ENCODE measurements around the gene SLK. TPM values are rescaled to one million over a fixed set of nuclear protein-coding genes. Genes with fewer than 3 reads are reported as not detected.
A peak's percentile ranks its signal among the peaks of the same experiment; 100 is the strongest.

The SLK gene
- total and polyA plus RNA-seq, 10 of the 15 experiments (the other 5 are each of a cell fraction or from before 2014, with no cell fraction given) = 2.5 to 24.2 (median 11.1) TPM

DNA sequence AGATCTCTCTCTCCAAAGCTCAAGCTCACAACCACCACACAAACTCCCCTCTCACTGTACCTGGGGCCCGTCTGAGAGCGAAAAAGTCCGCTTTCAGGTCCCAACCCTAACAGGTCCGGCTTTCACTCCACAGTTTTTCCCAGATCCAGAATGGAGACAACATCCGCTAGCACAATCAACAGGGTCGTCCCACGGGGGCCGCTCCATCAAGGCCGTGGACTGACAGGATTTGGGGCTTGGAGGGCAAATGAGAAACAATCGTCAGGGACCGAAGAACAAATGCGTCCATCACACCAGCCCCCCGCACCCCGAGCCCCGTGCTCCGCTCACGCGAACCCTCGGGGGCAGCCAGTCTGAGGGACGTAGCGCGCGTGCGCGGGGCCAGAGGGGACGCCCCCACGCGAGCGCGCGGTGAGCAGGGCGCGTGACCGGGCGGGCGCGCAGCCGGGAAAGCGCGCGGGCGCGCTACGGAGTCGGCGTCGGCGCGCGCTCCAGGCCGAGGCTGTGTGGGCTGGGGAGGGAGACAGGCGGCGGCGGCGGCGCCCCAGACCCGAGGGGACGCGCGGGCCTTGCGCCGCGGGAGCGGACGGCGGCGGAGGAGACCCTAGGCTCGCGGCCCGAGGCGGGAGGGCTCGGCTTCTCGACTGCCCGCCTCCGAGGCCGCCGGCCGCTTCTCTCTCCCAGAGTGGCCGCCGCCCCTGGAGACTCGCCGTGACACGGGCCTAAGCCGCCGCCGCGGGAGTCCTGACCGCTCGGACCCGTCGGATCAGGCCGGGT lies at the start of gene SLK (continued):
- TF ChIP-seq, protein P1, sequence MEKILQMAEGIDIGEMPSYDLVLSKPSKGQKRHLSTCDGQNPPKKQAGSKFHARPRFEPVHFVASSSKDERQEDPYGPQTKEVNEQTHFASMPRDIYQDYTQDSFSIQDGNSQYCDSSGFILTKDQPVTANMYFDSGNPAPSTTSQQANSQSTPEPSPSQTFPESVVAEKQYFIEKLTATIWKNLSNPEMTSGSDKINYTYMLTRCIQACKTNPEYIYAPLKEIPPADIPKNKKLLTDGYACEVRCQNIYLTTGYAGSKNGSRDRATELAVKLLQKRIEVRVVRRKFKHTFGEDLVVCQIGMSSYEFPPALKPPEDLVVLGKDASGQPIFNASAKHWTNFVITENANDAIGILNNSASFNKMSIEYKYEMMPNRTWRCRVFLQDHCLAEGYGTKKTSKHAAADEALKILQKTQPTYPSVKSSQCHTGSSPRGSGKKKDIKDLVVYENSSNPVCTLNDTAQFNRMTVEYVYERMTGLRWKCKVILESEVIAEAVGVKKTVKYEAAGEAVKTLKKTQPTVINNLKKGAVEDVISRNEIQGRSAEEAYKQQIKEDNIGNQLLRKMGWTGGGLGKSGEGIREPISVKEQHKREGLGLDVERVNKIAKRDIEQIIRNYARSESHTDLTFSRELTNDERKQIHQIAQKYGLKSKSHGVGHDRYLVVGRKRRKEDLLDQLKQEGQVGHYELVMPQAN (conservative IDR thresholded peaks at IDR 0.05) = 0 out of 2 replicates have a peak, but pooled peaks have one; percentile 61
- 0 out of 2 replicates have a peak, but pooled peaks have one; percentile 37 for TF ChIP-seq TCF3 (IDR thresholded peaks at IDR 0.05; ENCODE audit: borderline replicate concordance, insufficient read depth, low read depth, low read length)
- no peak for TF ChIP-seq TARDBP (IDR thresholded peaks at IDR 0.05; ENCODE audit: borderline replicate concordance)
- TF ChIP-seq ESRRA (IDR thresholded peaks at IDR 0.05; ENCODE audit: low read length) = 0 out of 2 replicates have a peak, but pooled peaks have one; percentile 8

DNA sequence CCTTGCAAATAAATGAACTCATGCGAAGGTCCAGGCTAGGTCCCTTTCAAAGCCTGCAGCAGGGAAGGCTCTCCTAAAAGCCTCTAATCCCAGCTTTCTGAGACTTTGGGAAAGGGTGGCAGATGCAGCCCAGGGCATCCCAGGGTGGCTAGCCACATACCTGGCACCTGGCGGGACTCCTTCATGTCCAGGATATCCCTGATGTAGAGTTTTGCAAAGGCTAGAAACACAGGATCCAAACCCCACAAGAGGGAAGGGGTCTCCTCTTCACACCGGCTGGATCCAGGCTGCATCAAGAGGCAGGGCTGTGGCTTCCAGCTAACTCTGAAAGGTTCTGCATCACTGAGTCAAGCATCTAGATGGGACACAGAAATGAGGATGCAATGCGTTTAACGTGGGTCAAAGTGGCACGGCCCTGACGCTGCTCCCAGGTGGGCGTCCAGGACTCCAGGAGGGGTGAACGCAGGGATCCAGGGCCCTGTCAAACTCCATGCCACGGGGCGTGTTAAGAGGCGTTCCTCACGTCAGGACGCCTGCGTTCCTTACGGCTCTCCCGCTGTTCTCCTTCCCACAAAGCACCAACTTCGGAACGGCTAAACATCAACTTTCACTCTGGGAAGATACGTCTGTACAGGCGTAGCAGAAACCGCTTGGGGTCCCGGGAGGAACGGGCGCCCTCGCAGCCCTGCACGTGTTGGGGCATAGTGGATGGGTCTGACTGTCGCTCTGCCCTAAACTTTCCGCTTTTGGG lies 49.5 kb upstream of the SLK start:
- in situ Hi-C loops (cut with MboI) = no loop called here
- no peak for FAIRE-seq
- peak overlapping the region; percentile 83 for H3K4me3 ChIP-seq
- under 1% methylated on average over 29 of the region's 29 CpGs for WGBS (ENCODE audit: insufficient coverage, insufficient replicate concordance, low lambda C conversion rate, missing lambda C conversion rate)
- CTCF ChIA-PET = interaction anchor here (0.6 to 1.2 kb wide), 2 partner anchors 9 to 30 kb away, joined by 3 to 5 read pairs; no protein-coding TSS in a partner anchor
- peaks cover 6% of the 10 kb centered on the region for H3K9me3 ChIP-seq (replicated peaks; ENCODE audit: control insufficient read depth, insufficient read depth, low read length)
- H3K4me1 ChIP-seq (ENCODE audit: control insufficient read depth, insufficient read depth, low read length) = peaks cover 12% of the 10 kb centered on the region
- intact Hi-C loops (cut with micrococcal nuclease; ENCODE audit: unreplicated experiment) = loop anchor here (5.0 to 10.0 kb wide), 3 partner anchors 50 to 417 kb away; partner anchors contain the start of genes ITPRIP, SFR1 and SLK
- H3K9ac ChIP-seq (ENCODE audit: control insufficient read depth, insufficient read depth, low read length) = peak overlapping the region; percentile 89
- peak overlapping the region; percentile 92 for H2AFZ ChIP-seq (ENCODE audit: control insufficient read depth, low read depth, low read length)
- DNase-seq (ENCODE audit: low read depth, low spot score) = no peak
- SMC1A ChIA-PET (ENCODE audit: uncharacterized antibody, unreplicated experiment) = interaction anchor here (0.6 to 1.9 kb wide), 6 partner anchors 30 to 205 kb away, joined by 3 to 7 read pairs (median 4); partner anchors contain the start of gene SFR1
- ATAC-seq = peak; percentile 30
- H3K36me3 ChIP-seq (ENCODE audit: control insufficient read depth in 2 of 2, insufficient read depth in 2 of 2, low read length in 1 of 2) = no peaks in the 10 kb centered on the region
- TSS peak; percentile 85 for BruUV-seq (replicated peaks)
- POLR2A ChIA-PET = interaction anchor here (0.6 to 3.3 kb wide), 9 partner anchors 8 to 206 kb away, joined by 3 to 10 read pairs (median 5); no protein-coding TSS in a partner anchor
- H3K79me2 ChIP-seq (ENCODE audit: control insufficient read depth, insufficient read depth, low read length) = peaks cover 19% of the 10 kb centered on the region
- H3K27ac ChIP-seq (ENCODE audit: control insufficient read depth, insufficient read depth) = peak overlapping the region; percentile 83
- RAD21 ChIA-PET (ENCODE audit: unreplicated experiment) = interaction anchor here (1.1 to 2.5 kb wide), 3 partner anchors 9 to 205 kb away, joined by 3 to 8 read pairs (median 4); no protein-coding TSS in a partner anchor
- H4K20me1 ChIP-seq (ENCODE audit: control insufficient read depth, insufficient read depth) = no peaks in the 10 kb centered on the region
- H3K4me2 ChIP-seq (ENCODE audit: control insufficient read depth, insufficient read depth) = peak overlapping the region; percentile 83
- H3K27me3 ChIP-seq (replicated peaks in 1 of 2; ENCODE audit: control insufficient read depth in 2 of 2, insufficient read depth in 2 of 2, low read length in 1 of 2) = no peaks in the 10 kb centered on the region
- TF ChIP-seq KDM1A (IDR thresholded peaks at IDR 0.05; ENCODE audit: borderline replicate concordance) (no peak), CHD1 (IDR thresholded peaks at IDR 0.05; ENCODE audit: low read depth, low read length) (0 out of 2 replicates have a peak, but pooled peaks have one; percentile 77), ASH2L (IDR thresholded peaks at IDR 0.05; ENCODE audit: borderline replicate concordance, low read depth) (no peak)
- TF ChIP-seq, protein P2, sequence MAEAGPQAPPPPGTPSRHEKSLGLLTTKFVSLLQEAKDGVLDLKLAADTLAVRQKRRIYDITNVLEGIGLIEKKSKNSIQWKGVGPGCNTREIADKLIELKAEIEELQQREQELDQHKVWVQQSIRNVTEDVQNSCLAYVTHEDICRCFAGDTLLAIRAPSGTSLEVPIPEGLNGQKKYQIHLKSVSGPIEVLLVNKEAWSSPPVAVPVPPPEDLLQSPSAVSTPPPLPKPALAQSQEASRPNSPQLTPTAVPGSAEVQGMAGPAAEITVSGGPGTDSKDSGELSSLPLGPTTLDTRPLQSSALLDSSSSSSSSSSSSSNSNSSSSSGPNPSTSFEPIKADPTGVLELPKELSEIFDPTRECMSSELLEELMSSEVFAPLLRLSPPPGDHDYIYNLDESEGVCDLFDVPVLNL (IDR thresholded peaks at IDR 0.05; ENCODE audit: low read depth, low read length) = no peak
- TF ChIP-seq, protein P3, sequence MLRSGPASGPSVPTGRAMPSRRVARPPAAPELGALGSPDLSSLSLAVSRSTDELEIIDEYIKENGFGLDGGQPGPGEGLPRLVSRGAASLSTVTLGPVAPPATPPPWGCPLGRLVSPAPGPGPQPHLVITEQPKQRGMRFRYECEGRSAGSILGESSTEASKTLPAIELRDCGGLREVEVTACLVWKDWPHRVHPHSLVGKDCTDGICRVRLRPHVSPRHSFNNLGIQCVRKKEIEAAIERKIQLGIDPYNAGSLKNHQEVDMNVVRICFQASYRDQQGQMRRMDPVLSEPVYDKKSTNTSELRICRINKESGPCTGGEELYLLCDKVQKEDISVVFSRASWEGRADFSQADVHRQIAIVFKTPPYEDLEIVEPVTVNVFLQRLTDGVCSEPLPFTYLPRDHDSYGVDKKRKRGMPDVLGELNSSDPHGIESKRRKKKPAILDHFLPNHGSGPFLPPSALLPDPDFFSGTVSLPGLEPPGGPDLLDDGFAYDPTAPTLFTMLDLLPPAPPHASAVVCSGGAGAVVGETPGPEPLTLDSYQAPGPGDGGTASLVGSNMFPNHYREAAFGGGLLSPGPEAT (IDR thresholded peaks at IDR 0.05; ENCODE audit: low read depth) = peak; percentile 41; the same call in 1 of the 2 replicates
- TF ChIP-seq, protein P4, sequence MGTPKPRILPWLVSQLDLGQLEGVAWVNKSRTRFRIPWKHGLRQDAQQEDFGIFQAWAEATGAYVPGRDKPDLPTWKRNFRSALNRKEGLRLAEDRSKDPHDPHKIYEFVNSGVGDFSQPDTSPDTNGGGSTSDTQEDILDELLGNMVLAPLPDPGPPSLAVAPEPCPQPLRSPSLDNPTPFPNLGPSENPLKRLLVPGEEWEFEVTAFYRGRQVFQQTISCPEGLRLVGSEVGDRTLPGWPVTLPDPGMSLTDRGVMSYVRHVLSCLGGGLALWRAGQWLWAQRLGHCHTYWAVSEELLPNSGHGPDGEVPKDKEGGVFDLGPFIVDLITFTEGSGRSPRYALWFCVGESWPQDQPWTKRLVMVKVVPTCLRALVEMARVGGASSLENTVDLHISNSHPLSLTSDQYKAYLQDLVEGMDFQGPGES (IDR thresholded peaks at IDR 0.05) = no peak
- TF ChIP-seq, protein P5, sequence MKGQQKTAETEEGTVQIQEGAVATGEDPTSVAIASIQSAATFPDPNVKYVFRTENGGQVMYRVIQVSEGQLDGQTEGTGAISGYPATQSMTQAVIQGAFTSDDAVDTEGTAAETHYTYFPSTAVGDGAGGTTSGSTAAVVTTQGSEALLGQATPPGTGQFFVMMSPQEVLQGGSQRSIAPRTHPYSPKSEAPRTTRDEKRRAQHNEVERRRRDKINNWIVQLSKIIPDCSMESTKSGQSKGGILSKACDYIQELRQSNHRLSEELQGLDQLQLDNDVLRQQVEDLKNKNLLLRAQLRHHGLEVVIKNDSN (IDR thresholded peaks at IDR 0.05; ENCODE audit: borderline replicate concordance, extremely low read length, insufficient read depth, low read depth, low read length) = no peak

All from GM12878 (cell line).